ENCODE results near the gene DNAH1. TPM values are rescaled to one million over a fixed set of nuclear protein-coding genes. Genes with fewer than 3 reads are reported as not detected.

DNAH1 gene
- total RNA-seq, 1 experiment from 2014 or later = 2.4 TPM

DNA sequence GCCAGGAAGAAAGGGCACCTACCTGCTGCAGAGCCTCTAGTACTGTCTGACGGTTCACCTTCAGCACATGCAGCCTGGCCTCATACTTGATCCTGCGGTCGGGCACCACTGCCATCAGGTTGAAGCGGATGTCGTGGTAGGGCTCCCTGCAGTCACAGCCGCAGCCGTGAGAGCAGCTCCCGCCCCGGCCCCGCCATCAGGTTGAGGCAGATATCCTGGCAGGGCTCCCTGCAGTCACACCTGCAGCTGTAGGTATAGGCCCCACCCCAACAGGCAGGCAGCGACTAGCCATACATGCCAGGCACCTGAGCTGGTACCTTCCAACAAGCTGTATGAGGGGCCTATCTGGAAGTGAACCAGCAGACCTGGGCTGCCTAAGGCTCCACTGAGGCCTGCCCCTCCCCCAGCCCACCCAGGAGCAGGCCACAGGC lies 90.1 kb downstream of the DNAH1 start:
- no TSS peak for BruUV-seq (replicated peaks)
- no peak for ATAC-seq
- Histone ChIP-seq H3K36me3 (ENCODE audit: control insufficient read depth, insufficient read depth, low read length) (peaks cover 14% of the 10 kb centered on the region), H3K4me1 (ENCODE audit: control insufficient read depth, insufficient read depth, low read length) (peaks cover 3% of the 10 kb centered on the region; the same call in 1 of the 2 replicates), H3K27ac (ENCODE audit: low read length) (no peak overlapping the region), H3K4me3 (ENCODE audit: low read depth in 2 of 2, low read length in 2 of 2) (no peak overlapping the region), H3K9me3 (ENCODE audit: control insufficient read depth, insufficient read depth, low read depth, low read length) (no peaks in the 10 kb centered on the region), H3K27me3 (ENCODE audit: control insufficient read depth, insufficient read depth, low read length) (no peaks in the 10 kb centered on the region)
- no peak for DNase-seq (ENCODE audit: low read depth, low spot score)
- no peak for TF ChIP-seq TCF7L2 (IDR thresholded peaks at IDR 0.05; ENCODE audit: low read depth, low read length)
- TF ChIP-seq, protein P1, sequence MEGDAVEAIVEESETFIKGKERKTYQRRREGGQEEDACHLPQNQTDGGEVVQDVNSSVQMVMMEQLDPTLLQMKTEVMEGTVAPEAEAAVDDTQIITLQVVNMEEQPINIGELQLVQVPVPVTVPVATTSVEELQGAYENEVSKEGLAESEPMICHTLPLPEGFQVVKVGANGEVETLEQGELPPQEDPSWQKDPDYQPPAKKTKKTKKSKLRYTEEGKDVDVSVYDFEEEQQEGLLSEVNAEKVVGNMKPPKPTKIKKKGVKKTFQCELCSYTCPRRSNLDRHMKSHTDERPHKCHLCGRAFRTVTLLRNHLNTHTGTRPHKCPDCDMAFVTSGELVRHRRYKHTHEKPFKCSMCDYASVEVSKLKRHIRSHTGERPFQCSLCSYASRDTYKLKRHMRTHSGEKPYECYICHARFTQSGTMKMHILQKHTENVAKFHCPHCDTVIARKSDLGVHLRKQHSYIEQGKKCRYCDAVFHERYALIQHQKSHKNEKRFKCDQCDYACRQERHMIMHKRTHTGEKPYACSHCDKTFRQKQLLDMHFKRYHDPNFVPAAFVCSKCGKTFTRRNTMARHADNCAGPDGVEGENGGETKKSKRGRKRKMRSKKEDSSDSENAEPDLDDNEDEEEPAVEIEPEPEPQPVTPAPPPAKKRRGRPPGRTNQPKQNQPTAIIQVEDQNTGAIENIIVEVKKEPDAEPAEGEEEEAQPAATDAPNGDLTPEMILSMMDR (IDR thresholded peaks at IDR 0.05) = no peak
- TF ChIP-seq, protein P2, sequence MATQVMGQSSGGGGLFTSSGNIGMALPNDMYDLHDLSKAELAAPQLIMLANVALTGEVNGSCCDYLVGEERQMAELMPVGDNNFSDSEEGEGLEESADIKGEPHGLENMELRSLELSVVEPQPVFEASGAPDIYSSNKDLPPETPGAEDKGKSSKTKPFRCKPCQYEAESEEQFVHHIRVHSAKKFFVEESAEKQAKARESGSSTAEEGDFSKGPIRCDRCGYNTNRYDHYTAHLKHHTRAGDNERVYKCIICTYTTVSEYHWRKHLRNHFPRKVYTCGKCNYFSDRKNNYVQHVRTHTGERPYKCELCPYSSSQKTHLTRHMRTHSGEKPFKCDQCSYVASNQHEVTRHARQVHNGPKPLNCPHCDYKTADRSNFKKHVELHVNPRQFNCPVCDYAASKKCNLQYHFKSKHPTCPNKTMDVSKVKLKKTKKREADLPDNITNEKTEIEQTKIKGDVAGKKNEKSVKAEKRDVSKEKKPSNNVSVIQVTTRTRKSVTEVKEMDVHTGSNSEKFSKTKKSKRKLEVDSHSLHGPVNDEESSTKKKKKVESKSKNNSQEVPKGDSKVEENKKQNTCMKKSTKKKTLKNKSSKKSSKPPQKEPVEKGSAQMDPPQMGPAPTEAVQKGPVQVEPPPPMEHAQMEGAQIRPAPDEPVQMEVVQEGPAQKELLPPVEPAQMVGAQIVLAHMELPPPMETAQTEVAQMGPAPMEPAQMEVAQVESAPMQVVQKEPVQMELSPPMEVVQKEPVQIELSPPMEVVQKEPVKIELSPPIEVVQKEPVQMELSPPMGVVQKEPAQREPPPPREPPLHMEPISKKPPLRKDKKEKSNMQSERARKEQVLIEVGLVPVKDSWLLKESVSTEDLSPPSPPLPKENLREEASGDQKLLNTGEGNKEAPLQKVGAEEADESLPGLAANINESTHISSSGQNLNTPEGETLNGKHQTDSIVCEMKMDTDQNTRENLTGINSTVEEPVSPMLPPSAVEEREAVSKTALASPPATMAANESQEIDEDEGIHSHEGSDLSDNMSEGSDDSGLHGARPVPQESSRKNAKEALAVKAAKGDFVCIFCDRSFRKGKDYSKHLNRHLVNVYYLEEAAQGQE (IDR thresholded peaks at IDR 0.05; ENCODE audit: insufficient read depth in 1 of 2, low read depth in 2 of 2, low read length in 1 of 2) = no peak
- no peak for TF ChIP-seq SIN3A (IDR thresholded peaks at IDR 0.05; ENCODE audit: borderline replicate concordance, insufficient read depth, low read depth, low read length)
- TF ChIP-seq POLR2AphosphoS5 (IDR thresholded peaks at IDR 0.05; ENCODE audit: low read depth, low read length) = no peak
- intact Hi-C loops (cut with micrococcal nuclease; ENCODE audit: unreplicated experiment) = no loop called here
- ChIA-PET CTCF (no interaction called here), POLR2A (no interaction called here)
- in situ Hi-C loops (cut with HindIII; ENCODE audit: low pct_unique_long_range_greater_than_20kb, low sequenced_read_pairs) = no loop called here

DNA sequence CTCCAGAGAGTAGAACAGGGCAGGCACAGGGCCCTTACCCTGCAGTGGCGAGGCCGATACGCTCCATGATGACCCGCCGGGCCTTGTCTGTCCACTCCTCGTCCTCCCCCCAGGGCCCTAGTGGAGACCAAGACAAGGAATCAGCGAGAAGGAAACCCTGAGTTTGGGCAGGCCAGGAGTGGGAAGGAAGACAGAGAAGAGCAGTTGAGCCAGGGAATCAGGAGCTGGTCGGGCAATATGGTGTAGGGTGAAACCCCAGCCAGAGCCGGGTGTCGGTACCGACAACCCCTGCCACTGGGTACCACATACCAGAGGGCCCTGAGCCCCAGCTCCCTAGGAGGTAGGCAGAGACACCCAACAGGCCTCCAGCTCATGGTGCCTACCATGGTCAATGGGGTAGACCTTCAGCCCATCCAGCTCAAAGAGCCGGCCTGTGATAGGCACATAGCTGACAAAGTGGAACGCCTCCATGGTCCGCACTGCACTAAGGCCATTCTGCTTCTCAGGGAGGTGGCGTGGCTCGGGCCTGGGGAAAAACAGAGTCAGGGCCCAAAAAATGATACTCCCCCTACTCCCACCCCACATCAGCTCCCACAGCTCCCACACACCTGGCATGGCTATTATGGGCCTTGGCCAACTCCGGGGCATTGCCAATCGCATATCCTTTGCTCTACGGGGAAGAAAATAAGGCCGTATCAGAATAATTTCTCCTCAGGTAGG lies 90.8 kb downstream of the DNAH1 start:
- H3K9me3 ChIP-seq (ENCODE audit: control insufficient read depth, insufficient read depth, low read depth, low read length) = no peaks in the 10 kb centered on the region
- in situ Hi-C loops (cut with HindIII; ENCODE audit: low pct_unique_long_range_greater_than_20kb, low sequenced_read_pairs) = no loop called here
- no peak overlapping the region for H3K27ac ChIP-seq (ENCODE audit: low read length)
- CTCF ChIA-PET = no interaction called here
- H3K4me3 ChIP-seq (ENCODE audit: low read depth in 2 of 2, low read length in 2 of 2) = no peak overlapping the region
- BruUV-seq (replicated peaks) = no TSS peak
- intact Hi-C loops (cut with micrococcal nuclease; ENCODE audit: unreplicated experiment) = no loop called here
- peaks cover 14% of the 10 kb centered on the region for H3K36me3 ChIP-seq (ENCODE audit: control insufficient read depth, insufficient read depth, low read length)
- TF ChIP-seq, protein P1 (IDR thresholded peaks at IDR 0.05) = no peak
- no peak for TF ChIP-seq SIN3A (IDR thresholded peaks at IDR 0.05; ENCODE audit: borderline replicate concordance, insufficient read depth, low read depth, low read length)
- TF ChIP-seq TCF7L2 (IDR thresholded peaks at IDR 0.05; ENCODE audit: low read depth, low read length) = no peak
- no peak for TF ChIP-seq POLR2AphosphoS5 (IDR thresholded peaks at IDR 0.05; ENCODE audit: low read depth, low read length)
- POLR2A ChIA-PET = interaction anchor here (0.6 kb wide), 1 partner anchor 72 kb away, joined by 3 read pairs; no protein-coding TSS in a partner anchor
- ATAC-seq = no peak
- peaks cover 3% of the 10 kb centered on the region; the same call in 1 of the 2 replicates for H3K4me1 ChIP-seq (ENCODE audit: control insufficient read depth, insufficient read depth, low read length)
- DNase-seq (ENCODE audit: low read depth, low spot score) = no peak
- H3K27me3 ChIP-seq (ENCODE audit: control insufficient read depth, insufficient read depth, low read length) = no peaks in the 10 kb centered on the region

All from Panc1 (cell line).